GM12878 (cell line): ENCODE measurements around the gene ELP1. TPM values are rescaled to one million over a fixed set of nuclear protein-coding genes. Genes with fewer than 3 reads are reported as not detected.

Experiments used
- ATAC-seq: fragments of 200-7000 bp; cut with Tn5 transposase; 3 replicates; pipeline ENCODE4 v1.9.1; 2020; ENCODE audit warnings: mild to moderate bottlenecking, moderate library complexity
- BruUV-seq: library from RNA; stranded (reverse); fragments of 400-500 nt; replicated peaks from 2 replicates; lab custom pipeline; 2021; lab: Mats Ljungman, UMichigan
- CTCF ChIA-PET: fragments of 300-600 bp; sonication (Branson Sonifier 250); formaldehyde crosslinking; extraction: SDS; loops from one replicate; lab custom pipeline; 2021; ENCODE audit warnings: inconsistent platforms; lab: Yijun Ruan, JAX
- POLR2A ChIA-PET: fragments of 350-600 bp; formaldehyde crosslinking; extraction: SDS; loops from one replicate; lab custom pipeline; 2021; ENCODE audit warnings: inconsistent platforms; lab: Charles Lee
- RAD21 ChIA-PET: fragments of 300-600 bp; sonication (Branson Sonifier 250); formaldehyde crosslinking; loops from one replicate; lab custom pipeline; 2023; ENCODE audit warnings: antibody characterized with exemption; ENCODE audit not compliant: unreplicated experiment; lab: Charles Lee
- SMC1A ChIA-PET: fragments of 300-600 bp; sonication (Branson Sonifier 250); formaldehyde crosslinking; loops from one replicate; lab custom pipeline; 2023; ENCODE audit not compliant: unreplicated experiment, uncharacterized antibody; lab: Charles Lee
- DNase-seq: peaks from one replicate; pipeline ENCODE4 v3.0.0-alpha.2; 2011; ENCODE audit warnings: low read depth, low spot score
- FAIRE-seq: peaks from 3 replicates; lab custom pipeline; 2011; peaks lifted over from hg19 to GRCh38; lab: Jason Lieb, UNC
- H2AFZ ChIP-seq: 2 replicates; pipeline ENCODE4 v1.6.0; 2011; ENCODE audit warnings: low read depth, low read length, control low read depth; ENCODE audit not compliant: control insufficient read depth
- H3K27ac ChIP-seq: 2 replicates; pipeline ENCODE4 v1.5.1; 2011; ENCODE audit warnings: control low read depth; ENCODE audit not compliant: control insufficient read depth, insufficient read depth
- H3K27me3 ChIP-seq, 2 experiments: replicated peaks in 1 of 2; 2 replicates each; pipeline versions ENCODE4 v1.6.0 to v1.6.1; 2011; ENCODE audit warnings: low read length in 1 of 2; ENCODE audit not compliant: control insufficient read depth in 2 of 2, insufficient read depth in 2 of 2
- H3K36me3 ChIP-seq, 2 experiments: 2 replicates each; pipeline ENCODE4 v1.5.1; 2011; ENCODE audit warnings: low read length in 1 of 2; ENCODE audit not compliant: control insufficient read depth in 2 of 2, insufficient read depth in 2 of 2
- H3K4me1 ChIP-seq: 2 replicates; pipeline ENCODE4 v1.6.1; 2011; ENCODE audit warnings: mild to moderate bottlenecking, low read length, moderate library complexity, mixed read lengths; ENCODE audit not compliant: control insufficient read depth, insufficient read depth
- H3K4me2 ChIP-seq: 2 replicates; pipeline ENCODE4 v1.6.0; 2011; ENCODE audit warnings: control low read depth; ENCODE audit not compliant: control insufficient read depth, insufficient read depth
- H3K4me3 ChIP-seq: fragments of 200-600 bp; sonication (generic); 2 replicates; pipeline ENCODE4 v1.5.1; 2016
- H3K79me2 ChIP-seq: 2 replicates; pipeline ENCODE4 v1.6.0; 2011; ENCODE audit warnings: low read length; ENCODE audit not compliant: control insufficient read depth, insufficient read depth
- H3K9ac ChIP-seq: 2 replicates; pipeline ENCODE4 v1.8.0; 2011; ENCODE audit warnings: low read length, control low read depth, mixed read lengths; ENCODE audit not compliant: control insufficient read depth, insufficient read depth
- H3K9me3 ChIP-seq: replicated peaks from 3 replicates; pipeline ENCODE4 v1.5.1; 2011; ENCODE audit warnings: mild to moderate bottlenecking, low read length; ENCODE audit not compliant: control insufficient read depth, insufficient read depth
- H4K20me1 ChIP-seq: 2 replicates; pipeline ENCODE4 v1.6.0; 2011; ENCODE audit not compliant: control insufficient read depth, insufficient read depth
- BCL3 ChIP-seq: IDR thresholded peaks from 2 replicates; pipeline ENCODE4 v1.6.1; 2011; ENCODE audit warnings: borderline replicate concordance, low read depth, mild to moderate bottlenecking, moderate library complexity, low read length; ENCODE audit not compliant: insufficient read depth, poor library complexity, severe bottlenecking
- CREM ChIP-seq: IDR thresholded peaks from 2 replicates; pipeline ENCODE4 v1.6.1; 2014; ENCODE audit warnings: antibody characterized with exemption, low read depth
- KDM1A ChIP-seq: fragments of 200-600 bp; sonication (generic); IDR thresholded peaks from 2 replicates; pipeline ENCODE4 v1.6.1; 2016; ENCODE audit warnings: borderline replicate concordance
- NKRF ChIP-seq: fragments of 450-650 bp; conservative IDR thresholded peaks from 2 replicates; pipeline ENCODE4 v1.6.1; 2017; ENCODE audit warnings: mild to moderate bottlenecking, moderate library complexity
- PKNOX1 ChIP-seq: fragments of 450-650 bp; IDR thresholded peaks from 2 replicates; pipeline ENCODE4 v1.6.1; 2016; ENCODE audit warnings: mild to moderate bottlenecking
- SKIL ChIP-seq: fragments of 450-650 bp; IDR thresholded peaks from 2 replicates; pipeline ENCODE4 v1.6.1; 2017; ENCODE audit warnings: mild to moderate bottlenecking, low read depth, inconsistent platforms; ENCODE audit not compliant: poor library complexity, severe bottlenecking
- STAT1 ChIP-seq: fragments of 450-650 bp; conservative IDR thresholded peaks from 2 replicates; pipeline ENCODE4 v1.6.1; 2014; ENCODE audit warnings: antibody characterized with exemption, mild to moderate bottlenecking
- ZNF217 ChIP-seq: fragments of 450-650 bp; IDR thresholded peaks from 2 replicates; pipeline ENCODE4 v1.6.1; 2017; ENCODE audit warnings: antibody characterized with exemption, mild to moderate bottlenecking
- ZNF592 ChIP-seq: fragments of 450-650 bp; IDR thresholded peaks from 2 replicates; pipeline ENCODE4 v1.6.1; 2017; ENCODE audit warnings: mild to moderate bottlenecking, moderate library complexity
- WGBS: methylation state at CpG from one replicate; pipeline ENCODE4 v1.1.6; 2016; ENCODE audit warnings: low lambda C conversion rate; ENCODE audit not compliant: insufficient replicate concordance, insufficient coverage; ENCODE audit errors: missing lambda C conversion rate; 5-methylcytosine and 5-hydroxymethylcytosine counted together
- in situ Hi-C: fragments of 300-500 bp; cut with MboI; formaldehyde crosslinking; loops from 9 replicates; pipeline ENCODE4 v1.14.3; 2018; ENCODE audit warnings: mixed read lengths
- intact Hi-C: fragments of 100-400 bp; cut with micrococcal nuclease; formaldehyde crosslinking; loops from one replicate; pipeline ENCODE4 v1.14.2; 2022; ENCODE audit not compliant: unreplicated experiment
- polyA plus RNA-seq, 11 experiments: library from polyadenylated mRNA; depleted of rRNA in 4 of 11; unstranded in 6 of 11; stranded (reverse) in 5 of 11; fragments of >200 nt; fragmentation: Nextera tagmentation in 4 of 11; fragmentation: Illumina TruSeq in 1 of 11; extraction: Ambion mirVana in 4 of 11; extraction: Trizol in 1 of 11; gene quantifications; 1 replicate in 1 of 11; 2 replicates in 10 of 11; pipeline versions ENCODE4 v1.2.1 to v1.2.3, GENCODE V29; 2011 to 2016; ENCODE audit warnings: inconsistent platforms in 2 of 11, missing spikeins in 2 of 11, low read depth in 1 of 11
- total RNA-seq, 4 experiments: library from RNA; depleted of rRNA in 3 of 4; stranded (reverse); fragments of >200 nt in 3 of 4; fragmentation: Illumina TruSeq in 1 of 4; extraction: Trizol in 1 of 4; gene quantifications; 2 replicates each; pipeline versions ENCODE4 v1.2.1 to v1.2.3, GENCODE V29; 2013 to 2021

The ELP1 gene
- total and polyA plus RNA-seq, 10 of the 15 experiments (the other 5 are each of a cell fraction or from before 2014, with no cell fraction given): 9.7 to 29.9 (median 26.0) TPM

GRCh38 chr9:108836781-108837180 lies 97.1 kb downstream of the ELP1 start (continued):
- TF ChIP-seq SKIL (no peak), BCL3 (no peak), STAT1 (no peak)

GRCh38 chr9:108836319-108836718 lies 97.6 kb downstream of the ELP1 start:
- H3K79me2 ChIP-seq: no peaks in the 10 kb centered on the region
- WGBS: 9% methylated on average over 9 of the region's 9 CpGs
- DNase-seq: no peak
- H3K4me1 ChIP-seq: no peaks in the 10 kb centered on the region
- H4K20me1 ChIP-seq: no peaks in the 10 kb centered on the region
- H2AFZ ChIP-seq: no peak overlapping the region
- no peak overlapping the region for H3K9ac ChIP-seq
- peaks cover 0 to 3% of the 10 kb centered on the region in 2 experiments; a peak in 1 of 4 replicates for H3K27me3 ChIP-seq
- no peak overlapping the region for H3K4me3 ChIP-seq
- in situ Hi-C loops: no loop called here
- H3K36me3 ChIP-seq: no peaks in the 10 kb centered on the region
- no peak for FAIRE-seq
- H3K4me2 ChIP-seq: no peak overlapping the region
- ChIA-PET RAD21 (no interaction called here), CTCF (interaction anchor here (0.8 to 1.4 kb wide), 2 partner anchors 9 to 118 kb away, joined by 3 to 5 read pairs; no protein-coding TSS in a partner anchor), SMC1A (no interaction called here), POLR2A (no interaction called here)
- no peak for ATAC-seq
- H3K27ac ChIP-seq: no peak overlapping the region
- BruUV-seq: no TSS peak
- intact Hi-C loops: no loop called here
- H3K9me3 ChIP-seq: no peaks in the 10 kb centered on the region
- TF ChIP-seq BCL3 (no peak), NKRF (no peak), ZNF592 (no peak), PKNOX1 (no peak), CREM (no peak), KDM1A (no peak), ZNF217 (no peak)
